Measurements from ENCODE around the gene RABEP2.

DNA sequence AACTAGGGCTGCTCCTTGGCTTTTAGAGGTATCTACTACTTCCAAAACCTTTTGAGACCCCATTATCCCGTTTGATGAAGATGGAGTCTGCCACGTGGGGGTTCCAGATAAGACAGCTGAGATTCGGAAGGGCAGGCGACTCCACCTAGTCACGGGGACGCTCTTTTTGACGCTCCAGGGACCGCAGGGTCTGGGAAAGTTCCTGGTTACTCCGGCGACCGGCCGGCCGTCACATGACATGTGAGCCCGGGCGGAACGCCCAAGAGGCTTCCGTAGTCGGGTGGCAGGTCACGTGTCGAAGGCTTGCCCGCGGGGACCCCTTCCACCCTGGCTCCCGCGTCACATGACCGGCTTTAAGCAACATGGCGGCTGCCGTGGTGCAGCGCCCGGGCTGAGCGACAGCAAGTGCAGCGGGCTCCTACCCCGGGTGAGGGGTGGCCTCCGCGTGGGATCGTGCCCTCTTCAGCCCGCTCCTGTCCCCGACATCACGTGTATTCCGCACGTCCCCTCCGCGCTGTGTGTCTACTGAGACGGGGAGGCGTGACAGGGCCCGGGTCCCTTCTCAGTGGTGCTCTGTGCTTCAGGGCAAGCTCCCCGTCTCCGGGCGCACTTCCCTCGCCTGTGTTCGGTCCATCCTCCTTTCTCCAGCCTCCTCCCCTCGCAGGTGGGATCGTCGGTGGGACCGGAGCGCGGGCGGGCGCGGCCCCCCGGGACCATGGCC is 49.6 kb upstream of the RABEP2 start, which contains the start of gene SPNS1:
- TF ChIP-seq, protein P1, sequence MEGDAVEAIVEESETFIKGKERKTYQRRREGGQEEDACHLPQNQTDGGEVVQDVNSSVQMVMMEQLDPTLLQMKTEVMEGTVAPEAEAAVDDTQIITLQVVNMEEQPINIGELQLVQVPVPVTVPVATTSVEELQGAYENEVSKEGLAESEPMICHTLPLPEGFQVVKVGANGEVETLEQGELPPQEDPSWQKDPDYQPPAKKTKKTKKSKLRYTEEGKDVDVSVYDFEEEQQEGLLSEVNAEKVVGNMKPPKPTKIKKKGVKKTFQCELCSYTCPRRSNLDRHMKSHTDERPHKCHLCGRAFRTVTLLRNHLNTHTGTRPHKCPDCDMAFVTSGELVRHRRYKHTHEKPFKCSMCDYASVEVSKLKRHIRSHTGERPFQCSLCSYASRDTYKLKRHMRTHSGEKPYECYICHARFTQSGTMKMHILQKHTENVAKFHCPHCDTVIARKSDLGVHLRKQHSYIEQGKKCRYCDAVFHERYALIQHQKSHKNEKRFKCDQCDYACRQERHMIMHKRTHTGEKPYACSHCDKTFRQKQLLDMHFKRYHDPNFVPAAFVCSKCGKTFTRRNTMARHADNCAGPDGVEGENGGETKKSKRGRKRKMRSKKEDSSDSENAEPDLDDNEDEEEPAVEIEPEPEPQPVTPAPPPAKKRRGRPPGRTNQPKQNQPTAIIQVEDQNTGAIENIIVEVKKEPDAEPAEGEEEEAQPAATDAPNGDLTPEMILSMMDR (IDR thresholded peaks at IDR 0.05), result no peak
- no peak for TF ChIP-seq ZFX (IDR thresholded peaks at IDR 0.05; ENCODE audit: borderline replicate concordance)
